ENCODE results near the gene LMBRD1.
"Not testable (repeated sequence)": the region's sequence is repeated elsewhere in the genome, so short reads cannot be mapped to it uniquely, and the experiment has no call there.

The LMBRD1 gene

DNA sequence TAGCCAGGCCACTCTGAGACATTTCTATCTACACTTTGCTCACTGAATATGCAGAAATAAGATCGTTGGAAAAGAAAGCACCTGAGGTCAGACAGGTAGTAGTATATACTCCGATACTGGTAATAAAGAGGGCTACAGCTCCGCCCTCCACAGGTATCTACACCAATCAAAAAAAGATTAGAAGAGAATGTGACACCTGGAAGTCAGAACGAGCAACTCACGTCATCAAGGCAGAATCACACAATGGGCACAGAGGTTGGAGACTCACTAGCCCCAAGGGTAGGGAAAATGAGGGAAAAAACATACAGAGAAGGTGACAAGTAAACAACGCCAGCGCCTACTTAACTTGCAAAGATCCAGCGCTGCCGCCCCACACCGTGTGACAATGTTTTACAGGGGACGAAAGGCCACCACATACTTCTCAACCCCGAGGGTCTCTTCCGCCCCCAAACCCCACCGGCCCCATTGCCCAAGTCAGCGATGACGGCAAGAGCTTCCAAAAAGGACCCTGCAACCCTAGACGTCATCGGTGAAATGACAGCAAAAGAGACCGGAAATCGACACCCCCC lies 653 bp downstream of the LMBRD1 start:
- DNase-seq (ENCODE audit: low spot score) = peak; percentile 72

DNA sequence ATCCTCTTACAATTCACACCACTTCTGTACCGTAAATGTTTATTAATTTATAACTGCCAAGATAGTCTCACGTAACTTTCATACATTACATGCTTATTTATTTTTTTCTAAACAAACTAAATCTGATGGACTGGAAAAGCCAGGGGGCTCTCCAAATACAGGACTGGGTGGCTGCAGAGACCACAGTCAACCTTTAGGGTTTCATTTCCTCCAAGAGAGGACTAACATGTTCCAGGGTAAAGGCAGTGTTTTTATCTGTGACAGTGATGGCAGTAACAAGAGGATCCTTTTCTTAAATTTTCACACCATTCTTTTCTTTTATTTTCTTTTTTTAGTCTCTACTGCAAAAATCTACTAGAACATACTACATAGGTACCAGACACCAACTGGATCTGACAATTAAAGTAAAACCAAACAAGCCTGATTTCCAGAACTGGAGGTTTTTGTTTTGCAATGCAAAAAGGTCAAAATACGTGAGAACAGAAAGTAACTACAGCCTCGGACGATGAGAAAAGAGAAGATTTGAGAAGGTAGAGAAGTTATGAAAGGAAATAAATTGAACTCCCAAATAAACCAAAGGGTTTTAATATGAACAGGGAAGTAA lies 1.2 kb downstream of the LMBRD1 start:
- no peak for DNase-seq (ENCODE audit: low spot score)

DNA sequence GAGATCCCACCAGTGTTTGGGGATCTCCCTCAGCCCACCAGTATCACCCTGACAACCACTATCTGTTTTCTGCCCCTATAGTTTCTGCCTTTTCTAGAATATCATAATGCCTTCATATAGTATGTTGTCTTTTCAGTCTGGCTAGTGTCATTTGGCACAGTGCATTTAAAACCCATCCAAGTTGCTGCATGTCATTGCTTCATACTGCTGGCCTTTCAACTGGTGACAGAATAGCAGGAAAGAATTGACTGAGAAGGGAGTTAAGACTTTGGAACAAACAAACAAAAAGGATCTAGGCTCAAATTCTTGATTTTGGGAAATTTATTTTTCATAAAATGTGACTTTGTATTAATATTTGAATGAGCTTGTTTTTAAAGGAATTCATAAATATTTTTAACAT lies 4.5 kb downstream of the LMBRD1 start:
- no peak for DNase-seq (ENCODE audit: low spot score)

DNA sequence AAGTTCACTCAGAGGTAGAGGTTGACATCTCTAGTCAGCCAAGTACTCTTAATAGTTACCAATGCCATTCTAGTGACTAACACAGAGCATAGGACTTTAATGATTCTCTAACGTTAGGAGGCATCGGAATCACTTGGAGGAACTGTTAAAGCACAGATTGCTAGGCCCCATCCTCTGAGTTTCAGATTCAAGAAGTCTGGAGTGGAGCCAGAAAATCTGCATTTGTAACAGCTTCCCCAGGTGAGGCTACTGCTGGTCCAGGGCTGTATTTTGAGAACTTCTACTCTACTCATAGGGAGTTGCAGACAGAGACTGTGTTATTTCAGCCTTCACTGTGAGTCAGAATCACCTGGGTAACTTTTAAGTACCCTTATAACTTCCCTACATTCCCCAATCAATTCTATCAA lies 5.7 kb downstream of the LMBRD1 start:
- no peak for DNase-seq (ENCODE audit: low spot score)

DNA sequence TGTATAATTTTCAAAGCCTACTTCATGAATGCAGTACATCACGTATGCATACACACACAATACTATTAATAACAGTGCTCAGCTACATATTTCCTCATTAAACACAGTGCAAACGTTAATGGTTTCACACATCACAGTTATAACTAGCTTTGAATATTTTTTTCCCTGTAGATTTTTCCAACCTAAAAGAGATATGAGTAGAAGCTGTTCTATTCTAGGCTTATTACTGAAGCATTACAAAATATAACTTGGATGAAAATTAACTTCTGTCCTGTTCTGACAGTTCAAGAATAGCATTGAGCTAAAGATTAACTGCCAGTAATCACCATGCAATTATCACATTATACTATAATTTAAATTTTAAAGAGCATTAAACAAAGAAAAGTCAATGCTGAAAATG lies 6.2 kb downstream of the LMBRD1 start:
- no peak for DNase-seq (ENCODE audit: low spot score)

DNA sequence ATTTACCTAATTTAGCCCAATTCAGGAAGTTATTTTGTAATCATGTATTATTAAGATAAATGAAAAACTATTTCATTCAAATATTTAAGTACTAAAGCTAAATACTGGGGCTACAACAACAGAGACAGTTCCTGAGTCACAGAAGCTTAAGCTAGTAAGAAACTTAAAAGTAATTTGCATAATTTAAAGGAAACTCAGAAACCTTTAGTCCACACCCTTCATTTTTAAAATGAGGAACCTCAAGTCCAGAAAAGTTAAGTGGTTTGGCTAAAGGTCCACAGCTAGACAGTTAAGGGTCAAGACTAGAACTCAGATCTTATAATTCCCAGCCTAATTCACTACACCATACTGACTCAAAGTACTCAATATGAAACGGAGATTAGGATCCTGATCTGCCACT lies 7.2 kb downstream of the LMBRD1 start:
- DNase-seq (ENCODE audit: low spot score) = no peak

DNA sequence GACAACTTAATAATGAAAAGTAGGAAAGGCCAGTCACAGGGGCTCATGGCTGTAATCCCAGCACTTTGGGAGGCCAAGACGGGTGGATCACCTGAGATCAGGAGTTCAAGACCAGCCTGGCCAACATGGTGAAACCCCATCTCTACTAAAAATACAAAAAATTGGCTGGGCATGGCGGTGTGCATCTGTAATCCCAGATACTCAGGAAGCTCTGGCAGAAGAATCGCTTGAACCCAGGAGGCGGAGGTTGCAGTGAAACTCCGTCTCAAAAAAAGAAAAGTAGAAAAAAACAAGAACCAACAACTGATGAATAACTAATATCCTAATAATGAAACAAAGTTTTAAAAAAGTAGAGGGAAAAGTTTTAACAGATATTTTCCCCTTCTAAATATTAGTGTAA lies 9.4 kb downstream of the LMBRD1 start:
- DNase-seq (ENCODE audit: low spot score) = not testable (repeated sequence)

DNA sequence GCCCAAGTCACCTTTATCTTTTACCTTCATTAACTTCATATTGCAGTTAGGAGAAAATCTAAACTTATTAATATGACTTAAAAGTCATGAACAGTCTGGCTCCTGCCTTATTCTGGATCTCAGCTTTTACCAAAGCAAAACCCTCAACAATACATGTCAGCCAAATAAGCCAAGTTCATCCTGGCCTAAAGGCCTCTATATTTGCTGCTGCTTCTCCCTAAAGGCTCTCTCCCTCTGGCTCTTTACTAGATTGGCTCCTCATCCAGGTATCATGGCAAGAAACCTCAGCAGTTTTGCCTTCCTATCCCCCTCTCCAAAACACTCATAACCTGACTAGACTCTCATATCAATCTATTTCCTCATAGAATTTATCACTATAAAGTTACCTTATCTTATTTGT lies 11.1 kb downstream of the LMBRD1 start:
- no peak for DNase-seq (ENCODE audit: low spot score)

DNA sequence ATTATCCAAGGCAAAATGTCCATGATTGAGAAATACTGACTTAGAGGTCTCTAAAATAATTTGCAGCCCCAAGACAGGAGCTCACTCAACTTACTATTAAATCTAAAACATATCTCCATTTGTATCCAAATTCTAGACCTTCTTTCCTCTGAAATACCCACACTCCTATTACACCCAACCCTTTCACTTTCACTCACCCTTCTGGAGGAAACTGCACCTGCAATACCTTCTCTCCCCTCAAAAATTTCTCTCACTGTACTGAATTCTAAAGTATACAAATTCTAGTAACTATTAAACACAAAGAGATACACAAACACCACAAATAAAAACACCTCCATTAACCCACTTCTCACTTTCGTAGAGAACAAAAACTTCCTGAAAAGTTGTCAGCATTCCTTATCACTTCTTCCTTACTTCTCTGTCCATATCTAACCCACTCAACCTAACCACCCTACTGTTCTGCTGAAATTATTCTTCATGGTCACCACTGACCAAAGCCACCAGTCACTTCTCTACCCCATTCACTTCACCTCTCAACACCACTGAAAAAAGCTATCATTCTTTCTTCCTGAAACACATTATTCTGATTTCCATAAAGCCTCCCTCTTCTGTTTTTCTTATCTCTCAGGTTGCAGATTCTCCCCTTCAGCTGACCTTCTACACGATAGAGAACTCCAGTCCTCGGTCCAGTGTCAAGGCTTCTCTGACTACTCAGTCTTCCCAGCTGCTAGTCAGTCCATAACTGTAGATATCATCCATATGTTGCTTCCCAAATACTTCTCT lies 12.0 kb downstream of the LMBRD1 start:
- no peak for DNase-seq (ENCODE audit: low spot score)

DNA sequence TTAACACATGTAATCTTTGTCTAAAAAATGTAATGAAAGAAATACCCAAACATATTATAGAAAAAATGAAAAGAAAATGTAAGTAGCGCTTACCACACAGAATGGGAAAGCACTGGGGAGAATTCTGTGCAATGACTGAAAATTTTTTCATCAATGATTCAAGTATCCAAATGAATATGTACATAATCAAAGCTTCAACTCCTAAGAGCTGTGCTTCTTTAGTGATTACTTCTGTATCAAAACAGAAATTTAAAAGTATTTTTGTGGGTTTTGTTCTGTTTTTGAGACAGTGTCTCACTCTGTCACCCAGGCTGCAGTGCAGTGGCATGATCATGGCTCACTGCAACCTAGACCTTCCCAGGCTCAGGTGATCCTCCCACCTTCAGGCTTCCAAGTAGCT lies 13.7 kb downstream of the LMBRD1 start:
- DNase-seq (ENCODE audit: low spot score) = no peak

DNA sequence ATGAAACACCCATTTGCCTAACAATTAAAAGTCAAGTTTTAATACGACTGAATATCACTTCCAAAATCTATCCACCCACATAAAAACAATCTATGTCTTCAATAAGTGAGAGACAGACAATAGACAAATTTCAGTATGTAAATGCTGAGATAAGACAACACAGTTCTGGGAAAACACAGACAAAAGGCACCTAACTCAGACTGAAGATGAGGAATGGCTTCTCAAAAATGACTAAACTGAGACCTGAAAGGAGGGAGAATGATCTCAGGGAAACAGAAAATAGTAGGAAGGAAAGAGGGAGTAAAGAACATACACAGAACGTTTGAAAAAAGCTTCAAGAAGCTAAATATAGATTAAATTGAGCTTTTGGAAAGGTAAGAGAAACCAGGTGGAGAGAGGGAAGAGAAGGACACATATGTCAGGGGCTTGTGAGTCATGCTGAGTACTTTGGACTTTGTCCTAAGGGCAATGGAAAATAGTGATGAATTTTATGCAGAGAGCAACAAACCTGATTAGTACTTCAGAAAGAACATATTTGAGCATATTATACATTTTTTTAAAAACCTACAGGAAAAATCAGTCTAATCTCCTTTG lies 16.1 kb downstream of the LMBRD1 start:
- no peak for DNase-seq (ENCODE audit: low spot score)

DNA sequence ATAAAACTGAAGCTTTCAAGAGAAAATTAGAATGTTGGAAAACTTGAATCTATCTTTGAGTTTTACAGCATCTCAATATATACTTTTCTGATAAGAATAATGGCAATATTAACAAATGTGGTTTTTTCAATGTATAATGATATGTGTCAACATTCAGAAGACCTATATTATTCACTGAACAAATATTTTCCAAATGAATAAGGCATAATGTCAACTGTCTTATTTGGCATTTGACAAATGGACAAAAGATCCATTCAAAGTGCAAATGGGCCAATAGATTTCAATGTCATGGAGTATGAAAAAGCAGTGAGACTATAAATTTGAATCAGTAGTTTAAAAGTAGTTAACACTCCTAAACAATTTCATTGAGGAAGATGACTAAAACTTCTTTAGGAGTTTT lies 20.9 kb downstream of the LMBRD1 start:
- no peak for DNase-seq (ENCODE audit: low spot score)

DNA sequence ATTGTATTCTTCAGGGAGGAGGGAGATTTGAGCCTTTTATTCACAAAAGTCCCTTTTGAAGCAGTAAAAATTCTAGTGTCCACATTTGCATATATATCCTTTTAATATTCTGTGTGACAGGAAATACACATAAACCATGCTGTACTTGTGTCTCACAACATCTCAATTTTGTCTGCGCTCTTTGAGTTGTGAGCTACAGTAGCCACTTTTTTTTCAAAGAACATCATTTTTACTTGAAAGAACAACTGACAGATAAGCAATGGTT lies 21.3 kb downstream of the LMBRD1 start:
- DNase-seq (ENCODE audit: low spot score) = no peak

DNA sequence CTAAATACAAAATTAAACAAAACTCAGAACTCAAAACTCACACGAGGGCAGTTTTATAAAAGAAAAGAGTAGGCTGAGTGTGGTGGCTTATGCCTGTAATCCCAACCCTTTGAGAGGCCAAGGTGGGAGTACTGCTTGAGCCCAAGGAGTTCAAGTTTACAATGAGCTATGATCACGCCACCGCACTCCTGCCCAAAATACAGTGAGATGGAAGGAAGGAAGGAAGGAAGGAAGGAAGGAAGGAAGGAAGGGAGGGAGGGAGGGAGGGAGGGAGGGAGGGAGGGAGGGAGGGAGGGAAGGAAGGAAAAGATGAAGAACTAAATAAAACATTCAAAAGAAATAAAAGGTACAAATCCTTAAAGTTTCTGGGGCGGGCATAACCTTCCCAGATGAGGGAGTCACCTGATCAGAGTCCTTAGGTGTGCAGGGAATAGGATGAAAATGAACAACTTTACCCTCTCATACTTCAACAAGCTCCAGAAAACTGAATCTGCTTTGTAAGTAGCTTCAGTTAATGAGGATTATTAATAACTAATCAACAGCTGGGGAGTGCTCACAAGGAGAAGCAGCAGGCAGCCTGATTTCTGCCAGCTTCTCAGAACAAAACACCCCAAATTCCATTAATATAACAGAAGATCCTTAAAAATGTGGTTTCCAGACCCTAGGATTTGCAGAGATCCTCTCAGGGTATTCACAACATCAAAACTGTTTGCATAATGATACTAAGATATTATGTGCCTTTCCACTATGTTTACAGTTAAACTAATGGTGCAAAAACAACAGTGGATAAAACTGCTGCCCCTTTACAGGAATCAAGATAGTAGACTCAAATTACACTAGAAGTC lies 21.8 kb downstream of the LMBRD1 start:
- DNase-seq (ENCODE audit: low spot score) = no peak

DNA sequence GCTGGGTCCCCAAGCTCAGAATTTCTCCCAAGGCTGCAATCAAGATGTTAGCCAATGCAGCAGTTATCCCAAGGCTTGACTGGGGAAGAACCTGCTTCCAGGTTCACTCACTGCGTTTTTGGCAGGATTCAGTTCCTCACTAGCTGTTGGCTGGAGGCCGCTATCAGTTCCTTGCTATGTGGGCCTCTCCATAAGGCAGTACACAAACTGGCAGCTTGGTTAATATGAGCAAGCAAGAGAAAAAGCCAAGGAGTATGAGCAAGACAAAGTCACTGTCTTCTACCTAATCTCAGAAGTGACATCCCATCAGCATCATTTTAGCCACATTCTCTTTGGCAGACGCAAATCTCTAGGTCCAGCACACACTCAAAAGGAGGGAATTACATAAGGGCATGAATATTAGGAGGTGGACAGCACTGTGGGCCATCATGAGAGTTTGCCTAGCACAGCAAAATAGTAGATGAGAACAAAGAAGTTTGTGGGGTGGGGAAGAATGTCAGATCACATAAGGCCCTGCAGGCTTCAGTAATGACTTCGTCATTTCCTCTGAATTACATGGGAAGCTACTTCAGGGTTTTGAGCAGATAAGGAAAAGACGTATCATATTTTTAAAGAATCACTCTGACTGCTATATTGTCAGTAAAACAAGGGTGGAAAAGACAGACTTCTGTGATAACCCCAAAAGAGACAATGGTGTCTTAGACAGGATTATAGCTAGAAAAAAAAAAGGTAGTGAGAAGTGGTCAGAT lies 25.5 kb downstream of the LMBRD1 start:
- DNase-seq (ENCODE audit: low spot score) = no peak

DNA sequence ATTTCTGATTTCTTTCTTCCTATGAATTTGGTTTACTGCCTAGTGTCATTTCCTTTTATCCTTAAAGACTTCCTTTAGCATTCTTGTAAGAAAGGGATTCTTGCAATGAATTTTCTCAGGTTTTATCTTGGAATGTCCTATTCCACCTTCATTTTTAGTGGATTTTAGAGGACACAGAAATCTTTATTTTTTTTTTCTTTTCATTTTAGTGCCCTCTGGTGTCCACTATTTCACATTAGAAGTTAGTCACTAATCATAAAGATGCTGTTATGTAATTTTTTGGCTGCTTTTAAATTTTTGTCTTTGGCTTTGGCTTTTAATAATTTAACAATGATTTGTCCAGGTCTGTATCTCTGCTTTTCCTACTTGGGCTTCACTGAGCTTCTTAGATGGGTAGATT lies 28.1 kb downstream of the LMBRD1 start:
- DNase-seq (ENCODE audit: low spot score) = no peak

DNA sequence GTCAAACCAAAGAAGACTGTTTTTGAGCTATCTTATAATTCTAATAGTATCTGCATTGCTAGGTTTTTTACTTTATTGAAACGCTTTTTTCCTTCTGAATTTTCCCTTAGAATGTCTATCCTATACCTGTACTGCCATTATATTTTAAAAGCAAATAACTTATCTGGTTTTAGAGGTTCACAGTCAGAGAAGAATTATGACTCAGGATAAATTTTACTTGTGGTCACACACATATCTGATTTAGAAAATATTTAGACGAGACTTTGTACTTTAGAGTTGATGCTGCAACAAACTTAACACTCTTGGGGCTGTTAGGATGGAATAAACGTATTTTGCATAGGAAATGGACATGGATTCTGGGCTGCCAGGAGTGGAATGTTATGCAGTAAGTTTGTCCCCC lies 33.0 kb downstream of the LMBRD1 start:
- DNase-seq (ENCODE audit: low spot score) = no peak

DNA sequence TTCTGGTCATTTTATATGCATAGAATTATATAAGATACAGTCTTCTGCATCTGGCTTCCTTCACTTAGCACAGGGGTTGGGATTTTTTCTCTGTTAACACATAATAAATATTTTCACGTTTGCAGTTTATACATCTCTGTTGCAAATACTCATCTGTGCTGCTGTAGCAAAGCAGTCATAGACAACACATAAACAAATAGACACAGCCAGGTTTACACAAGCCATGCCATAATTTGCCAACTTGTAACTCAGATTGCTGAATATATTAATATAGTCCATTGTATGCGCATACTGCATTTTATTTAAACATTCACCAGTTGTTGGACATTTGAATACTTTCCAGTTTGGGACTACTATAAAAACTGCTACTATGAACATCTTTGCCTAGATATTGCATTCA lies 35.0 kb downstream of the LMBRD1 start:
- DNase-seq (ENCODE audit: low spot score) = no peak

DNA sequence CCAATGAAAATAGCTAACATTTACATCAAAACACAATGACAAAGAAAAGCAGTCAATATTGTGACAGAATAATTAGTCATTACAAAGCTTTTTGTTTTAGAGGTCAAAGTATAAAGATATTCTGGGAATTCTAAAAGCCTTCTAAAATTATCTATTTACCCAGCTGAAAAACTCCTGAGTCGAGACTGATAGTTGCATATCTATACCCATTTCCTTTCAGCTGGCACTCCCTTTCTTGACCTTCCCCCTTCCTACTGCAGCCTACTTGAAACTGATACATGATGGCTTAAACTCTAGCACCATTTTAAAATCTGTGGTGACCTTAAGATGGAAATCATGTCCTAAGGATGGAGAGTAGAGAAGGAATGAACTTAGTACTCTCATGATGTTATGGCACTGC lies 38.6 kb downstream of the LMBRD1 start:
- DNase-seq (ENCODE audit: low spot score) = no peak

DNA sequence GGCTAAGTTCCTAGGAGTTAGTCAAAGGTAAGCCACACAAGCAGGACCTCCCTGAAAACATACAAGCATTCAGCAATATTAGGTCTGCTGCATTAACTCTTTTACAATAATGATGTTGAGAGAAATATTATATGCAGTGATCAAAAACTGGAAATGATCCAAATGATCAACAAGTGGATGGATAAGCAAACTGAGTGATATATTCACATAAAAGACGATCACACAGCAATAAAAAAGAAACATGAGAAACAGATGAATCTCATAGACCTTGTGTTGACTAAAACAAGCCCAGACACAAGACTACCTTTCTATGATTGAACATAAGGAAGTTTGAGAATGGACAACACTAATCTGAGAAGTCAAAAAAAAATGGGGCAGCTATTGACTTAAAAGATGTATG lies 39.9 kb downstream of the LMBRD1 start:
- DNase-seq (ENCODE audit: low spot score) = no peak

DNA sequence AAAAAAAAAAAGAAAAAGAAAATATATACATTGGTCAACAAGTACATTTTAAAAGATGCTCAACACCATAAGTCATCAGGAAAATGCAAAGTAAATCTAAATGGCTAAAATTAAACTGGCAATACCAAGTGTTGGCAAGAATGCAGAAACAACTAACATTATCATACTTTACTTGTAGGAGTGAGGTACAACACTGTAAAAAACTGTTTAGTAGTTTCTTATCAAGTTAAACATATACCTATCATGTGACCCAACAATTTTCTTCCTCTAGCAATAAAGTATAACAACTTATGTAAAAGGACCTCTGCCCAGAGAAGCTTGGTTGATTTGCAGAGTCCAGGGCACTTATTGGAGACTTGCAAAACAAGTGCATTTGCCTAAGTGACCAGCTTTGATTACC lies 40.4 kb downstream of the LMBRD1 start:
- DNase-seq (ENCODE audit: low spot score) = no peak

DNA sequence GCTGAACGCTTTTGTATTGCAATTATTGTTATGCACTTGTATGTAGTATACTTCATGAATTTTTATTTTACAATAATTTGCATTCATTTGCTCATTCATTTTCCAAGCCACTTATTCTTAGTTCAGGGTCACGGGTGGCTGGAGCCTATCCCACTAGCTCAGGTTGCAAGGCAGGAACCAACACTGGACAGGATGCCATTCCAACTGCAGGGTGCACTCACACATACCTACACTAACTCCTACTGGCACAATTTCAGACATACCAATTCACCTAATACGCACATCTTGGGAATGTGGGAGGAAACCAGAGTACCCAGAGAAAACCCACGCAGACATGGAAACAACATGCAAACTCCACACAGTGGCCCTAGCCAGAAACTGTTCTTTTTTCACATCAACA lies 61.8 kb downstream of the LMBRD1 start:
- DNase-seq (ENCODE audit: low spot score) = no peak

Data from putamen (tissue), 1 donor.